IPS DF 19.7 (cell line): Measurements from ENCODE around the gene TMEM179B.
A peak's percentile ranks its signal among the peaks of the same experiment; 100 is the strongest.
"Not testable (repeated sequence)": the region's sequence is repeated elsewhere in the genome, so short reads cannot be mapped to it uniquely, and the experiment has no call there.

Source experiments
- DNase-seq: peaks from one replicate; pipeline ENCODE4 v3.0.0-alpha.2; 2013; ENCODE audit warnings: low read depth, low spot score

TMEM179B gene

GRCh38 chr11:62788991-62789390, 1.8 kb downstream of the TMEM179B start:
- no peak for DNase-seq

- no peak for DNase-seq
Measured at GRCh38 chr11:62789576-62789975, 2.4 kb downstream of the TMEM179B start.

GRCh38 chr11:62791501-62792201, 4.4 kb downstream of the TMEM179B start, which contains the start of gene TMEM223:
TSS of gene TMEM223 (minus strand) at chr11:62792006. CDS start at chr11:62791994, 12 bp downstream.
- DNase-seq, result no peak

- DNase-seq, result no peak
Measured at GRCh38 chr11:62792202-62792575, 5.0 kb downstream of the TMEM179B start.

- no peak for DNase-seq
Measured at GRCh38 chr11:62794201-62794775, 7.1 kb downstream of the TMEM179B start.

- no peak for DNase-seq
Measured at GRCh38 chr11:62796281-62796680, 9.1 kb downstream of the TMEM179B start.

GRCh38 chr11:62799486-62799885, 12.3 kb downstream of the TMEM179B start:
- no peak for DNase-seq

- DNase-seq, result no peak
Measured at GRCh38 chr11:62801071-62801470, 13.9 kb downstream of the TMEM179B start.

GRCh38 chr11:62804310-62805075, 17.3 kb downstream of the TMEM179B start:
- DNase-seq, result no peak

GRCh38 chr11:62805076-62805892, 18.1 kb downstream of the TMEM179B start, which contains the start of gene NXF1:
TSS of gene NXF1 (minus strand) at chr11:62805440. CDS start at chr11:62805356, 84 bp downstream.
- DNase-seq, result no peak

GRCh38 chr11:62805961-62806441, 18.8 kb downstream of the TMEM179B start:
- no peak for DNase-seq

GRCh38 chr11:62806611-62807121, 19.5 kb downstream of the TMEM179B start:
- no peak for DNase-seq

- no peak for DNase-seq
Measured at GRCh38 chr11:62810748-62811147, 23.5 kb downstream of the TMEM179B start.

- no peak for DNase-seq
Measured at GRCh38 chr11:62811659-62812058, 24.5 kb downstream of the TMEM179B start.

- DNase-seq, result no peak
Measured at GRCh38 chr11:62816557-62816956, 29.4 kb downstream of the TMEM179B start.

GRCh38 chr11:62817129-62817528, 29.9 kb downstream of the TMEM179B start:
- DNase-seq, result no peak

- DNase-seq, result no peak
Measured at GRCh38 chr11:62823677-62824076, 36.5 kb downstream of the TMEM179B start.

GRCh38 chr11:62828130-62828529, 40.9 kb downstream of the TMEM179B start:
- not testable (repeated sequence) for DNase-seq

- no peak for DNase-seq
Measured at GRCh38 chr11:62830904-62831519, 43.8 kb downstream of the TMEM179B start.

- peak; percentile 95 for DNase-seq
Measured at GRCh38 chr11:62831520-62832335, 44.5 kb downstream of the TMEM179B start, which contains the start of gene STX5. TSS of gene STX5 (minus strand) at chr11:62832051. CDS start at chr11:62831243, 808 bp downstream.
